Measurements from ENCODE around the gene VPS37B. TPM values are rescaled to one million over a fixed set of nuclear protein-coding genes. Genes with fewer than 3 reads are reported as not detected.
A peak's percentile ranks its signal among the peaks of the same experiment; 100 is the strongest.

The VPS37B gene
- total RNA-seq, 2 donors from 2014 or later: 22.7 to 24.1 TPM

DNA sequence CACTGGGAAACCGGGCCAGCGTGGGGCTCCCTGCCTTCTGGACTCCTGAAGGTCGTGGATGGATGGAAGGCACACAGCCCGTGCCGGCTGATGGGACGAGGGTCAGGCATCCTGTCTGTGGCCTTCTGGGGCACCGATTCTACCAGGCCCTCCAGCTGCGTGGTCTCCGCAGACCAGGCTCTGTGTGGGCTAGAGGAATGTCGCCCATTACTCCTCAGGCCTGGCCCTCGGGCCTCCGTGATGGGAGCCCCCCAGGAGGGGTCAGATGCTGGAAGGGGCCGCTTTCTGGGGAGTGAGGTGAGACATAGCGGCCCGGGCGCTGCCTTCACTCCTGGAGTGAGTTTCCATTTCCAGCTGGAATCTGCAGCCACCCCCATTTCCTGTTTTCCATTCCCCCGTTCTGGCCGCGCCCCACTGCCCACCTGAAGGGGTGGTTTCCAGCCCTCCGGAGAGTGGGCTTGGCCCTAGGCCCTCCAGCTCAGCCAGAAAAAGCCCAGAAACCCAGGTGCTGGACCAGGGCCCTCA lies 33.8 kb downstream of the VPS37B start:
- H3K4me1 Mint-ChIP-seq: no peaks in the 10 kb centered on the region
- H3K4me3 Mint-ChIP-seq: no peak overlapping the region
- DNase-seq: peak; percentile 62
- Histone ChIP-seq H3K27me3 (ENCODE audit: control insufficient read depth, insufficient read depth, low read length, poor library complexity, severe bottlenecking) (no peaks in the 10 kb centered on the region), H3K36me3 (ENCODE audit: control insufficient read depth, insufficient read depth, low read length) (peaks cover 29% of the 10 kb centered on the region), H3K4me1 (ENCODE audit: control insufficient read depth, insufficient read depth, low read length) (no peaks in the 10 kb centered on the region), H3K4me3 (ENCODE audit: low read length) (no peak overlapping the region), H3K9ac (ENCODE audit: extremely low read depth, low read length, poor library complexity, severe bottlenecking) (no peak overlapping the region), H3K9me3 (ENCODE audit: control insufficient read depth, low read length) (no peaks in the 10 kb centered on the region), H3K27ac (ENCODE audit: low read depth, low read length) (peak overlapping the region; percentile 7)
- 86 to 93% methylated on average over 10 to 20 of the region's 20 CpGs for WGBS, 2 experiments (ENCODE audit: insufficient coverage in 1 of 2, insufficient read length in 1 of 2)
- H3K27ac Mint-ChIP-seq: no peak overlapping the region
- H3K27me3 Mint-ChIP-seq (ENCODE audit: insufficient read depth): no peaks in the 10 kb centered on the region
- peaks cover 12% of the 10 kb centered on the region for H3K36me3 Mint-ChIP-seq (ENCODE audit: low read depth)
- TF ChIP-seq, protein P1, sequence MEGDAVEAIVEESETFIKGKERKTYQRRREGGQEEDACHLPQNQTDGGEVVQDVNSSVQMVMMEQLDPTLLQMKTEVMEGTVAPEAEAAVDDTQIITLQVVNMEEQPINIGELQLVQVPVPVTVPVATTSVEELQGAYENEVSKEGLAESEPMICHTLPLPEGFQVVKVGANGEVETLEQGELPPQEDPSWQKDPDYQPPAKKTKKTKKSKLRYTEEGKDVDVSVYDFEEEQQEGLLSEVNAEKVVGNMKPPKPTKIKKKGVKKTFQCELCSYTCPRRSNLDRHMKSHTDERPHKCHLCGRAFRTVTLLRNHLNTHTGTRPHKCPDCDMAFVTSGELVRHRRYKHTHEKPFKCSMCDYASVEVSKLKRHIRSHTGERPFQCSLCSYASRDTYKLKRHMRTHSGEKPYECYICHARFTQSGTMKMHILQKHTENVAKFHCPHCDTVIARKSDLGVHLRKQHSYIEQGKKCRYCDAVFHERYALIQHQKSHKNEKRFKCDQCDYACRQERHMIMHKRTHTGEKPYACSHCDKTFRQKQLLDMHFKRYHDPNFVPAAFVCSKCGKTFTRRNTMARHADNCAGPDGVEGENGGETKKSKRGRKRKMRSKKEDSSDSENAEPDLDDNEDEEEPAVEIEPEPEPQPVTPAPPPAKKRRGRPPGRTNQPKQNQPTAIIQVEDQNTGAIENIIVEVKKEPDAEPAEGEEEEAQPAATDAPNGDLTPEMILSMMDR (conservative IDR thresholded peaks at IDR 0.05): no peak
- H3K9me3 Mint-ChIP-seq: no peaks in the 10 kb centered on the region

DNA sequence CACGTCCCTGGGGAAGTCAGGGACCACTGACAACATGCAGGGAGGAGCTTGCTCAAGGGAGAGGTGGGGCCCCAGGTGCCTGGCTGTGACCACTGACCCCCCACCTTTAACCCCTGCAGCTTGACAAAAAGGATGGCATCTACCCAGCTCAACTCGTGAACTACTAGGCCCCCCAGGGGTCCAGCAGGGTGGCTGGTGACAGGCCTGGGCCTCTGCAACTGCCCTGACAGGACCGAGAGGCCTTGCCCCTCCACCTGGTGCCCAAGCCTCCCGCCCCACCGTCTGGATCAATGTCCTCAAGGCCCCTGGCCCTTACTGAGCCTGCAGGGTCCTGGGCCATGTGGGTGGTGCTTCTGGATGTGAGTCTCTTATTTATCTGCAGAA lies 34.3 kb downstream of the VPS37B start:
- DNase-seq: peak; percentile 56
- Histone ChIP-seq H3K9ac (ENCODE audit: extremely low read depth, low read length, poor library complexity, severe bottlenecking) (no peak overlapping the region), H3K4me1 (ENCODE audit: control insufficient read depth, insufficient read depth, low read length) (no peaks in the 10 kb centered on the region), H3K27me3 (ENCODE audit: control insufficient read depth, insufficient read depth, low read length, poor library complexity, severe bottlenecking) (no peaks in the 10 kb centered on the region), H3K27ac (ENCODE audit: low read depth, low read length) (no peak overlapping the region), H3K36me3 (ENCODE audit: control insufficient read depth, insufficient read depth, low read length) (peaks cover 28% of the 10 kb centered on the region), H3K9me3 (ENCODE audit: control insufficient read depth, low read length) (no peaks in the 10 kb centered on the region), H3K4me3 (ENCODE audit: low read length) (no peak overlapping the region)
- no peak overlapping the region for H3K27ac Mint-ChIP-seq
- H3K4me3 Mint-ChIP-seq: no peak overlapping the region
- TF ChIP-seq, protein P1 (conservative IDR thresholded peaks at IDR 0.05): no peak
- H3K4me1 Mint-ChIP-seq: no peaks in the 10 kb centered on the region
- WGBS, 2 experiments (ENCODE audit: insufficient coverage in 1 of 2, insufficient read length in 1 of 2): 89 to 90% methylated on average over 1 to 5 of the region's 5 CpGs
- H3K9me3 Mint-ChIP-seq: no peaks in the 10 kb centered on the region
- no peaks in the 10 kb centered on the region for H3K27me3 Mint-ChIP-seq (ENCODE audit: insufficient read depth)
- H3K36me3 Mint-ChIP-seq (ENCODE audit: low read depth): peaks cover 9% of the 10 kb centered on the region

DNA sequence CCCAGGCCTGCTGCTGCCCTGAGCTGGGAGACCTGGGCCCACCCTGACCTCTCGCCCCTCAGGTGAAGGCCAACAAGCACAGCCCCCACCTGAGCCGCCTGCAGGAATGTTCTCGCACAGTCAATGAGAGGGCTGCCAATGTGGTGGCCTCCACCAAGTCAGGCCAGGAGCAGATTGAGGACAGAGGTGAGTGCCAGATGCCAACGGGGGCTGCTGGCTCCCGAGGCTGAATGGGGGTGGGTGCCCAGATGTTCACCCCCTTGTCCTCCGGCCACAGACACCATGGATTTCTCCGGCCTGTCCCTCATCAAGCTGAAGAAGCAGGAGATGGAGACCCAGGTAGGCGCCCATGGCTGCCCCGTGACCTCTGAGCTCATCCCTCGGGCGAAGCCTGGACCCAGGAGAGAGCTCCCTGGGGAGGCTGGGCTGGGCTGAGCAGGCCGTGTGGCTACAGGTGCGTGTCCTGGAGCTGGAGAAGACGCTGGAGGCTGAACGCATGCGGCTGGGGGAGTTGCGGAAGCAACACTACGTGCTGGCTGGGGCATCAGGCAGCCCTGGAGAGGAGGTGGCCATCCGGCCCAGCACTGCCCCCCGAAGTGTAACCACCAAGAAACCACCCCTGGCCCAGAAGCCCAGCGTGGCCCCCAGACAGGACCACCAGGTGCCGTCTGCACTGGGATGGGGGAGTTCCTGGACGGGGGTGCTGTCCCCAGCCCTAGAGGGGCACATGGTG lies 34.9 kb downstream of the VPS37B start:
- H3K27me3 Mint-ChIP-seq (ENCODE audit: insufficient read depth): no peaks in the 10 kb centered on the region
- Histone ChIP-seq H3K9ac (ENCODE audit: extremely low read depth, low read length, poor library complexity, severe bottlenecking) (no peak overlapping the region), H3K4me3 (ENCODE audit: low read length) (no peak overlapping the region), H3K36me3 (ENCODE audit: control insufficient read depth, insufficient read depth, low read length) (peaks cover 22% of the 10 kb centered on the region), H3K27me3 (ENCODE audit: control insufficient read depth, insufficient read depth, low read length, poor library complexity, severe bottlenecking) (no peaks in the 10 kb centered on the region), H3K4me1 (ENCODE audit: control insufficient read depth, insufficient read depth, low read length) (no peaks in the 10 kb centered on the region), H3K9me3 (ENCODE audit: control insufficient read depth, low read length) (no peaks in the 10 kb centered on the region), H3K27ac (ENCODE audit: low read depth, low read length) (no peak overlapping the region)
- H3K9me3 Mint-ChIP-seq: no peaks in the 10 kb centered on the region
- no peak overlapping the region for H3K27ac Mint-ChIP-seq
- no peak overlapping the region for H3K4me3 Mint-ChIP-seq
- H3K4me1 Mint-ChIP-seq: no peaks in the 10 kb centered on the region
- 93 to 96% methylated on average over 22 to 23 of the region's 23 CpGs for WGBS, 2 experiments (ENCODE audit: insufficient coverage in 1 of 2, insufficient read length in 1 of 2)
- TF ChIP-seq, protein P1 (conservative IDR thresholded peaks at IDR 0.05): no peak
- H3K36me3 Mint-ChIP-seq (ENCODE audit: low read depth): peaks cover 8% of the 10 kb centered on the region
- DNase-seq: peak; percentile 47
